ENCODE data around the gene AGBL5. TPM values are rescaled to one million over a fixed set of nuclear protein-coding genes. Genes with fewer than 3 reads are reported as not detected.

Gene AGBL5
- total and polyA plus RNA-seq, 9 of the 15 experiments (the other 6 are each of a cell fraction or from before 2014, with no cell fraction given) = 3.3 to 52.7 (median 26.2) TPM

DNA sequence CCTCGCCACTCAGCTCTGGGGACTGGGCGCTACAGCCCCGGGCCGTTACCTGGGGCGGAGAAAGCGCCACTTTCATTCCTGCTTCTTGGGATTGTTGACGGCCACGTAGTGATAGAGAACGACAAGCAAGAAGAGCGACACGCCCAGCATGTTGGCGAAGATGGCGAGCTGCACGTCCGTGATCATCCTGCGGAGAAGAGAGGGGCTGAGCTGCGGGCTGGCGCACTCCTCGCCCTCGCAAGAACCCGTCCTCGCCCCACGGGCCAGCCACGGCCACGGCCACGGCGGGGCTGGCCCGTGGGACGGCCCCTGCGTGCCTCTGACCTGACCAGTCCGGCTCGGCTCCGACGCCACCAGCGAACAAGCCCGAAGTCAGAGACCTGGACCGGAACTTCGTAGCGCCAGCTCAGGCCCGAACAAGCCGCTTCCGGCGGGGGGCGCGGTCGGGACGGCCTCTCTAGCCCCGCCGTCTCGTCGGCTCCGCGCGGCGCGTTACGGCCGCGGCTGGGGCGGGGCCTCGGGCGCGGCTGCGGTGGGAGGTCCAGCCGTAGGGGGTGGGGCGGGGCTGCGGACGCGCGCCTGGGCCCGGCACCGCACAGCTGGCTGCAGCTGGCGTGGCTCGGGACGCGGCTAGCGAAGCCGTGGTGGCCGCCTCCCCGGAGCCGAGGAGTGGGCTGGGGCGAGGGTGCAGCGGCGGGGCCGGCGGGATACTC lies 20.0 kb downstream of the AGBL5 start, which contains the start of gene OST4 (continued):
- TF ChIP-seq, protein P1, sequence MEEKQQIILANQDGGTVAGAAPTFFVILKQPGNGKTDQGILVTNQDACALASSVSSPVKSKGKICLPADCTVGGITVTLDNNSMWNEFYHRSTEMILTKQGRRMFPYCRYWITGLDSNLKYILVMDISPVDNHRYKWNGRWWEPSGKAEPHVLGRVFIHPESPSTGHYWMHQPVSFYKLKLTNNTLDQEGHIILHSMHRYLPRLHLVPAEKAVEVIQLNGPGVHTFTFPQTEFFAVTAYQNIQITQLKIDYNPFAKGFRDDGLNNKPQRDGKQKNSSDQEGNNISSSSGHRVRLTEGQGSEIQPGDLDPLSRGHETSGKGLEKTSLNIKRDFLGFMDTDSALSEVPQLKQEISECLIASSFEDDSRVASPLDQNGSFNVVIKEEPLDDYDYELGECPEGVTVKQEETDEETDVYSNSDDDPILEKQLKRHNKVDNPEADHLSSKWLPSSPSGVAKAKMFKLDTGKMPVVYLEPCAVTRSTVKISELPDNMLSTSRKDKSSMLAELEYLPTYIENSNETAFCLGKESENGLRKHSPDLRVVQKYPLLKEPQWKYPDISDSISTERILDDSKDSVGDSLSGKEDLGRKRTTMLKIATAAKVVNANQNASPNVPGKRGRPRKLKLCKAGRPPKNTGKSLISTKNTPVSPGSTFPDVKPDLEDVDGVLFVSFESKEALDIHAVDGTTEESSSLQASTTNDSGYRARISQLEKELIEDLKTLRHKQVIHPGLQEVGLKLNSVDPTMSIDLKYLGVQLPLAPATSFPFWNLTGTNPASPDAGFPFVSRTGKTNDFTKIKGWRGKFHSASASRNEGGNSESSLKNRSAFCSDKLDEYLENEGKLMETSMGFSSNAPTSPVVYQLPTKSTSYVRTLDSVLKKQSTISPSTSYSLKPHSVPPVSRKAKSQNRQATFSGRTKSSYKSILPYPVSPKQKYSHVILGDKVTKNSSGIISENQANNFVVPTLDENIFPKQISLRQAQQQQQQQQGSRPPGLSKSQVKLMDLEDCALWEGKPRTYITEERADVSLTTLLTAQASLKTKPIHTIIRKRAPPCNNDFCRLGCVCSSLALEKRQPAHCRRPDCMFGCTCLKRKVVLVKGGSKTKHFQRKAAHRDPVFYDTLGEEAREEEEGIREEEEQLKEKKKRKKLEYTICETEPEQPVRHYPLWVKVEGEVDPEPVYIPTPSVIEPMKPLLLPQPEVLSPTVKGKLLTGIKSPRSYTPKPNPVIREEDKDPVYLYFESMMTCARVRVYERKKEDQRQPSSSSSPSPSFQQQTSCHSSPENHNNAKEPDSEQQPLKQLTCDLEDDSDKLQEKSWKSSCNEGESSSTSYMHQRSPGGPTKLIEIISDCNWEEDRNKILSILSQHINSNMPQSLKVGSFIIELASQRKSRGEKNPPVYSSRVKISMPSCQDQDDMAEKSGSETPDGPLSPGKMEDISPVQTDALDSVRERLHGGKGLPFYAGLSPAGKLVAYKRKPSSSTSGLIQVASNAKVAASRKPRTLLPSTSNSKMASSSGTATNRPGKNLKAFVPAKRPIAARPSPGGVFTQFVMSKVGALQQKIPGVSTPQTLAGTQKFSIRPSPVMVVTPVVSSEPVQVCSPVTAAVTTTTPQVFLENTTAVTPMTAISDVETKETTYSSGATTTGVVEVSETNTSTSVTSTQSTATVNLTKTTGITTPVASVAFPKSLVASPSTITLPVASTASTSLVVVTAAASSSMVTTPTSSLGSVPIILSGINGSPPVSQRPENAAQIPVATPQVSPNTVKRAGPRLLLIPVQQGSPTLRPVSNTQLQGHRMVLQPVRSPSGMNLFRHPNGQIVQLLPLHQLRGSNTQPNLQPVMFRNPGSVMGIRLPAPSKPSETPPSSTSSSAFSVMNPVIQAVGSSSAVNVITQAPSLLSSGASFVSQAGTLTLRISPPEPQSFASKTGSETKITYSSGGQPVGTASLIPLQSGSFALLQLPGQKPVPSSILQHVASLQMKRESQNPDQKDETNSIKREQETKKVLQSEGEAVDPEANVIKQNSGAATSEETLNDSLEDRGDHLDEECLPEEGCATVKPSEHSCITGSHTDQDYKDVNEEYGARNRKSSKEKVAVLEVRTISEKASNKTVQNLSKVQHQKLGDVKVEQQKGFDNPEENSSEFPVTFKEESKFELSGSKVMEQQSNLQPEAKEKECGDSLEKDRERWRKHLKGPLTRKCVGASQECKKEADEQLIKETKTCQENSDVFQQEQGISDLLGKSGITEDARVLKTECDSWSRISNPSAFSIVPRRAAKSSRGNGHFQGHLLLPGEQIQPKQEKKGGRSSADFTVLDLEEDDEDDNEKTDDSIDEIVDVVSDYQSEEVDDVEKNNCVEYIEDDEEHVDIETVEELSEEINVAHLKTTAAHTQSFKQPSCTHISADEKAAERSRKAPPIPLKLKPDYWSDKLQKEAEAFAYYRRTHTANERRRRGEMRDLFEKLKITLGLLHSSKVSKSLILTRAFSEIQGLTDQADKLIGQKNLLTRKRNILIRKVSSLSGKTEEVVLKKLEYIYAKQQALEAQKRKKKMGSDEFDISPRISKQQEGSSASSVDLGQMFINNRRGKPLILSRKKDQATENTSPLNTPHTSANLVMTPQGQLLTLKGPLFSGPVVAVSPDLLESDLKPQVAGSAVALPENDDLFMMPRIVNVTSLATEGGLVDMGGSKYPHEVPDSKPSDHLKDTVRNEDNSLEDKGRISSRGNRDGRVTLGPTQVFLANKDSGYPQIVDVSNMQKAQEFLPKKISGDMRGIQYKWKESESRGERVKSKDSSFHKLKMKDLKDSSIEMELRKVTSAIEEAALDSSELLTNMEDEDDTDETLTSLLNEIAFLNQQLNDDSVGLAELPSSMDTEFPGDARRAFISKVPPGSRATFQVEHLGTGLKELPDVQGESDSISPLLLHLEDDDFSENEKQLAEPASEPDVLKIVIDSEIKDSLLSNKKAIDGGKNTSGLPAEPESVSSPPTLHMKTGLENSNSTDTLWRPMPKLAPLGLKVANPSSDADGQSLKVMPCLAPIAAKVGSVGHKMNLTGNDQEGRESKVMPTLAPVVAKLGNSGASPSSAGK (IDR thresholded peaks at IDR 0.05) = no peak
- TF ChIP-seq PTTG1 (tag; IDR thresholded peaks at IDR 0.05; ENCODE audit: low read depth) (no peak), KHSRP (IDR thresholded peaks at IDR 0.05) (no peak), ZSCAN32 (CRISPR knock-in tag; IDR thresholded peaks at IDR 0.05) (no peak), ZNF217 (CRISPR knock-in tag; IDR thresholded peaks at IDR 0.05) (no peak), NR4A1 (CRISPR knock-in tag; IDR thresholded peaks at IDR 0.05) (no peak), NR4A1 (tag; IDR thresholded peaks at IDR 0.05) (no peak), ZC3H4 (CRISPR knock-in tag; IDR thresholded peaks at IDR 0.05; ENCODE audit: borderline replicate concordance) (no peak), SMARCB1 (IDR thresholded peaks at IDR 0.05; ENCODE audit: insufficient read length, low read depth) (no peak), HMGN3 (IDR thresholded peaks at IDR 0.05; ENCODE audit: borderline replicate concordance, extremely low read depth, insufficient read length, low read depth, low read length) (peak; percentile 78)
- TF ChIP-seq, protein P2, sequence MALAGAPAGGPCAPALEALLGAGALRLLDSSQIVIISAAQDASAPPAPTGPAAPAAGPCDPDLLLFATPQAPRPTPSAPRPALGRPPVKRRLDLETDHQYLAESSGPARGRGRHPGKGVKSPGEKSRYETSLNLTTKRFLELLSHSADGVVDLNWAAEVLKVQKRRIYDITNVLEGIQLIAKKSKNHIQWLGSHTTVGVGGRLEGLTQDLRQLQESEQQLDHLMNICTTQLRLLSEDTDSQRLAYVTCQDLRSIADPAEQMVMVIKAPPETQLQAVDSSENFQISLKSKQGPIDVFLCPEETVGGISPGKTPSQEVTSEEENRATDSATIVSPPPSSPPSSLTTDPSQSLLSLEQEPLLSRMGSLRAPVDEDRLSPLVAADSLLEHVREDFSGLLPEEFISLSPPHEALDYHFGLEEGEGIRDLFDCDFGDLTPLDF (CRISPR knock-in tag; IDR thresholded peaks at IDR 0.05) = peak; percentile 40; the same call in 1 of the 2 replicates
- TF ChIP-seq, protein P3, sequence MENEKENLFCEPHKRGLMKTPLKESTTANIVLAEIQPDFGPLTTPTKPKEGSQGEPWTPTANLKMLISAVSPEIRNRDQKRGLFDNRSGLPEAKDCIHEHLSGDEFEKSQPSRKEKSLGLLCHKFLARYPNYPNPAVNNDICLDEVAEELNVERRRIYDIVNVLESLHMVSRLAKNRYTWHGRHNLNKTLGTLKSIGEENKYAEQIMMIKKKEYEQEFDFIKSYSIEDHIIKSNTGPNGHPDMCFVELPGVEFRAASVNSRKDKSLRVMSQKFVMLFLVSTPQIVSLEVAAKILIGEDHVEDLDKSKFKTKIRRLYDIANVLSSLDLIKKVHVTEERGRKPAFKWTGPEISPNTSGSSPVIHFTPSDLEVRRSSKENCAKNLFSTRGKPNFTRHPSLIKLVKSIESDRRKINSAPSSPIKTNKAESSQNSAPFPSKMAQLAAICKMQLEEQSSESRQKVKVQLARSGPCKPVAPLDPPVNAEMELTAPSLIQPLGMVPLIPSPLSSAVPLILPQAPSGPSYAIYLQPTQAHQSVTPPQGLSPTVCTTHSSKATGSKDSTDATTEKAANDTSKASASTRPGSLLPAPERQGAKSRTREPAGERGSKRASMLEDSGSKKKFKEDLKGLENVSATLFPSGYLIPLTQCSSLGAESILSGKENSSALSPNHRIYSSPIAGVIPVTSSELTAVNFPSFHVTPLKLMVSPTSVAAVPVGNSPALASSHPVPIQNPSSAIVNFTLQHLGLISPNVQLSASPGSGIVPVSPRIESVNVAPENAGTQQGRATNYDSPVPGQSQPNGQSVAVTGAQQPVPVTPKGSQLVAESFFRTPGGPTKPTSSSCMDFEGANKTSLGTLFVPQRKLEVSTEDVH (IDR thresholded peaks at IDR 0.05; ENCODE audit: low read depth, partially characterized antibody) = peak; percentile 36
